Activated CD4-positive, alpha-beta T cell treated with anti-CD3 and anti-CD28 coated beads for 36 hours (primary cell): ENCODE data around the gene RPLP1. TPM values are rescaled to one million over a fixed set of nuclear protein-coding genes. Genes with fewer than 3 reads are reported as not detected.
A peak's percentile ranks its signal among the peaks of the same experiment; 100 is the strongest.

Experiments used
- ATAC-seq: fragments of 200-7000 bp; cut with Tn5 transposase; one replicate; pipeline ENCODE4 v1.10.0; 2021; ENCODE audit warnings: mild to moderate bottlenecking, moderate library complexity
- CTCF ChIA-PET: fragments of 350-600 bp; sonication (Branson Sonifier 250); formaldehyde crosslinking; loops from one replicate; lab custom pipeline; 2021; ENCODE audit warnings: antibody characterized with exemption; lab: Charles Lee
- POLR2A ChIA-PET: fragments of 350-600 bp; sonication (Branson Sonifier 250); formaldehyde crosslinking; loops from one replicate; lab custom pipeline; 2021; ENCODE audit warnings: antibody characterized with exemption, inconsistent platforms; lab: Charles Lee
- DNase-seq: peaks from one replicate; pipeline ENCODE4 v3.0.0-alpha.2; 2020
- H3K27ac Mint-ChIP-seq: one replicate; pipeline ENCODE4 v1.8.0; 2021; ENCODE audit warnings: mixed read lengths
- H3K27me3 Mint-ChIP-seq: one replicate; pipeline ENCODE4 v1.8.0; 2021; ENCODE audit warnings: mixed read lengths
- H3K36me3 Mint-ChIP-seq: one replicate; pipeline ENCODE4 v1.8.0; 2021; ENCODE audit warnings: low read depth, mixed read lengths
- H3K4me1 Mint-ChIP-seq: one replicate; pipeline ENCODE4 v1.8.0; 2021; ENCODE audit warnings: mixed read lengths
- H3K4me3 Mint-ChIP-seq: one replicate; pipeline ENCODE4 v1.8.0; 2021; ENCODE audit warnings: mild to moderate bottlenecking, moderate library complexity, mixed read lengths
- H3K9me3 Mint-ChIP-seq: one replicate; pipeline ENCODE4 v1.8.0; 2021; ENCODE audit warnings: low read depth, mixed read lengths
- intact Hi-C, 2 experiments: fragments of 100-400 bp; cut with DNase I in 1 of 2; cut with micrococcal nuclease in 1 of 2; formaldehyde crosslinking; loops; one replicate each; pipeline versions ENCODE4 v1.14.2 to v1.15.1; 2022 to 2024; cut with DNase I, micrococcal nuclease
- total RNA-seq, 2 experiments: library from RNA; stranded (reverse); gene quantifications; one replicate each; pipeline ENCODE4 v1.2.3, GENCODE V29; 2021

The RPLP1 gene
- total RNA-seq, 2 experiments from 2014 or later = 1,576 to 2,330 TPM

DNA sequence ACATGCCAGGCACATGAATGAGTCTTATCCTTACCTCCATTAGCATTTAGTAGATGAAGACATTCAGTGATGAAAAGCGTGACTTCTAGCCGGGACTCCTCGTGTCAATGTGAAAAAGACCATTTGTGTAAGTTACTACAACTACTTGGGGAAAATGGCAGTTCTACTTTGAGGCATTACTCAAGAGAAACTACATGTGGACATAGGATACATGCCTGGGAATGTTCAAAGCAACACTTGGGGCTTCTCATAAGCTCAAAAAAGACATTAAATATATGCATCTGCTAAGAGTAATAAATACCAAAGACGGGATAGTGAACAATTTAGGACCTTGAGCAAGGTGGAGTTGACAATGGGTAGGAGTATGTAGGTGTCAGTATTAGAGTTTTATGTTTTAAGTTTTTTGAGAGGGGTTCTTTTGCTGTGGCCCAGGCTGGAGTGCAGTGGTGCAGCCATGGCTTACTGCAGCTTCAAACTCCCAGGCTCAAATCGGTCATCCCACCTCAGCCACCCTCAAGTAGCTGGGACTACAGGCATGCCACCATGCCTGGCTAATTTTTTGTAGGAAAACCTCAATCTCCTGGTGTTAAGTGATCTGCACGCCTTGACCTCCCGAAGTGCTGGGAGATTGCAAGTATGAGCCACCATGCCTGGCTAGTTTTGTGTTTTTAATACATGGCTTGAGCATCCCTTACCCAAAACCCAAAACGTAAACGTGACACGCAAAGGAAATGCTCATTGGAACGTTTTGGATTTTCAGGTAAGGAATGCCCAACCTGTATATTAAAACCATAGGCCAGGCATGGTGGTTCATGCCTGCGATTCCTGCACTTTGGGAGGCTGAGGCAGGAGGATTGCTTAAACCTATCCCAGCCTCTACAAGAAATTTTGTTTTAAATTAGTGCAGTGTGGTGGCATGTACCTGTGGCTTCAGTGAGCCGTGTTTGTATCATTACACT is 3.9 kb downstream of the RPLP1 start:
- Mint-ChIP-seq H3K9me3 (no peaks in the 10 kb centered on the region), H3K27ac (peak overlapping the region; percentile 11), H3K4me3 (peak overlapping the region; percentile 91)

GRCh38 chr15:69457304-69458280 is 5.0 kb downstream of the RPLP1 start:
- Mint-ChIP-seq H3K36me3 (peaks cover 56% of the 10 kb centered on the region), H3K27me3 (no peaks in the 10 kb centered on the region), H3K4me1 (peaks cover 31% of the 10 kb centered on the region), H3K4me3 (no peak overlapping the region), H3K9me3 (no peaks in the 10 kb centered on the region), H3K27ac (peak overlapping the region; percentile 61)
- ATAC-seq (no peak), DNase-seq (no peak)
- ChIA-PET CTCF (interaction anchor here (0.8 to 1.9 kb wide), 2 partner anchors 8 to 115 kb away, joined by 5 to 9 read pairs; no protein-coding TSS in a partner anchor), POLR2A (interaction anchor here (1.1 kb wide), 1 partner anchor 11 kb away, joined by 4 read pairs; no protein-coding TSS in a partner anchor)
- intact Hi-C loops = no loop called here

More for the DNA sequence above, 3.9 kb downstream of the RPLP1 start:
- H3K27me3 Mint-ChIP-seq = no peaks in the 10 kb centered on the region
- DNase-seq (no peak), ATAC-seq (no peak)
- POLR2A ChIA-PET = interaction anchor here (0.6 to 1.4 kb wide), 5 partner anchors 13 to 635 kb away, joined by 3 to 4 read pairs (median 3); partner anchors contain the start of gene KIF23
- intact Hi-C loops = no loop called here
- H3K4me1 Mint-ChIP-seq = peaks cover 26% of the 10 kb centered on the region
- CTCF ChIA-PET = interaction anchor here (1.9 kb wide), 1 partner anchor 9 kb away, joined by 9 read pairs; no protein-coding TSS in a partner anchor
- H3K36me3 Mint-ChIP-seq = peaks cover 56% of the 10 kb centered on the region

- peaks cover 39% of the 10 kb centered on the region for H3K4me1 Mint-ChIP-seq
- H3K4me3 Mint-ChIP-seq = no peak overlapping the region
- POLR2A ChIA-PET = no interaction called here
- H3K27me3 Mint-ChIP-seq = no peaks in the 10 kb centered on the region
- intact Hi-C loops = no loop called here
- CTCF ChIA-PET = no interaction called here
- peak overlapping the region; percentile 6 for H3K27ac Mint-ChIP-seq
- peaks cover 44% of the 10 kb centered on the region for H3K36me3 Mint-ChIP-seq
- DNase-seq (no peak), ATAC-seq (no peak)
- no peaks in the 10 kb centered on the region for H3K9me3 Mint-ChIP-seq
Measured at GRCh38 chr15:69459066-69459465, 6.4 kb downstream of the RPLP1 start.

DNA sequence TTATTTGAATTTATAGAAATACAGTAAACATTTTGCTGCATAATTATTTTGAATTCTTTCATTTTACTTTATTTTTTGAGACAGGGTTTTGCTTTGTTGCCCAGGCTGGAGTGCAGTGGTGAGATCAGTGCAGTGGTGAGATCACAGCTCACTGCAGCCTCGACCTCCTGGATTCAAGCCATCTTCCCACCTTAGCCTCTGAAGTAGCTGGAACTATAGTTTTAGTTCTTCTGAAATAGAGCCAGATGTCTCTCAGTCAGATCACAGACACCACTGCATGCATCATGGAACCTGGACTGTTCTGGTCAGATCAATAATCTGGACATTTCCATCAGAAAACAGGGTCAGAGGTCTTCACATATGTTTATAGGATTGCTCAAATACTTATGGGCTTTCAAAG is 7.9 kb downstream of the RPLP1 start:
- ChIA-PET CTCF (no interaction called here), POLR2A (interaction anchor here (0.7 kb wide), 1 partner anchor 287 kb away, joined by 3 read pairs; no protein-coding TSS in a partner anchor)
- Mint-ChIP-seq H3K36me3 (peaks cover 30% of the 10 kb centered on the region), H3K4me3 (no peak overlapping the region), H3K4me1 (peaks cover 27% of the 10 kb centered on the region), H3K27me3 (no peaks in the 10 kb centered on the region), H3K9me3 (no peaks in the 10 kb centered on the region), H3K27ac (peak overlapping the region; percentile 30)
- DNase-seq (no peak), ATAC-seq (no peak)
- intact Hi-C loops = loop anchor here in 1 of 2 experiments (10.0 kb wide), 2 partner anchors 254 to 406 kb away; no protein-coding TSS in a partner anchor

DNA sequence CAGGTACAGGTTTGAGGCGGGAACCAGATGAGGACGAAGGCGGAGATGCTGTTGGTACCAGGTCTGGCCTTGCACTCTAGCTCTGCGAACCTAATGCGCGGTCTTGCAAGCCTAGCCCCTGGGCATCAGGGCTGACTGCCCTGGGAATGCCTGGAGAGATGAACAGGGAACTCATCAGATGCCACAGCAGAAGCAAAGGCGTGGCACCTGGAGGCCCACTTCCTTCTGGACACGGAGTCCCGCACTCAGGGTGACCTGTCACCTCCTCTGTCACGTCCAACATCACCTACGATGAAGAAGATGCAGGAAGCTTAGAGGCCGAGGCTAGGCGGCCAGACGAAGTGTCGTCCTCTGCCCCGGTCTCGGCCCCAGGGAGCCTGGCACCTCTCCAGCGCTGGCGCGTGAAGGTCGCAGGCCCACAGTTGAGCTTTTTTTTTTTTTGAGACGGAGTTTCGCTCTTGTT is 9.4 kb downstream of the RPLP1 start:
- DNase-seq = no peak
- Mint-ChIP-seq H3K27ac (peak overlapping the region; percentile 89), H3K4me1 (peaks cover 24% of the 10 kb centered on the region), H3K9me3 (no peaks in the 10 kb centered on the region), H3K4me3 (peak overlapping the region; percentile 82), H3K36me3 (peaks cover 15% of the 10 kb centered on the region), H3K27me3 (no peaks in the 10 kb centered on the region)
- intact Hi-C loops = loop anchor here (1.0 to 10.0 kb wide), 4 partner anchors 10 to 407 kb away; partner anchors contain the start of gene RPLP1 (in 2 of the 2)
- CTCF ChIA-PET = interaction anchor here (0.5 to 2.3 kb wide), 15 partner anchors 8 to 1059 kb away, joined by 3 to 41 read pairs (median 4); partner anchors contain the start of genes KIF23 and RPLP1
- peak; percentile 6 for ATAC-seq
- POLR2A ChIA-PET = interaction anchor here (0.6 to 3.6 kb wide), 6 partner anchors 9 to 636 kb away, joined by 3 to 43 read pairs (median 6); partner anchors contain the start of genes GLCE, KIF23, RPLP1 and TLE3

GRCh38 chr15:69462493-69463181 is 10.0 kb downstream of the RPLP1 start:
- POLR2A ChIA-PET = interaction anchor here (0.6 to 3.6 kb wide), 9 partner anchors 9 to 1119 kb away, joined by 3 to 43 read pairs (median 5); partner anchors contain the start of genes GLCE, KIF23, RPLP1 and TLE3
- ATAC-seq (peak; percentile 94), DNase-seq (peak; percentile 95)
- intact Hi-C loops = loop anchor here (1.0 to 10.0 kb wide), 4 partner anchors 10 to 408 kb away; partner anchors contain the start of gene RPLP1 (in 2 of the 2)
- Mint-ChIP-seq H3K36me3 (peaks cover 9% of the 10 kb centered on the region), H3K27me3 (no peaks in the 10 kb centered on the region), H3K4me3 (peak overlapping the region; percentile 82), H3K27ac (peak overlapping the region; percentile 89), H3K9me3 (no peaks in the 10 kb centered on the region), H3K4me1 (peaks cover 25% of the 10 kb centered on the region)
- CTCF ChIA-PET = interaction anchor here (0.5 to 2.3 kb wide), 20 partner anchors 8 to 1059 kb away, joined by 3 to 41 read pairs (median 3); partner anchors contain the start of genes KIF23 and RPLP1

- Mint-ChIP-seq H3K4me3 (peak overlapping the region; percentile 82), H3K36me3 (peaks cover 6% of the 10 kb centered on the region), H3K9me3 (no peaks in the 10 kb centered on the region), H3K27me3 (no peaks in the 10 kb centered on the region), H3K27ac (peak overlapping the region; percentile 89), H3K4me1 (peaks cover 30% of the 10 kb centered on the region)
- ATAC-seq = no peak
- ChIA-PET POLR2A (interaction anchor here (0.6 to 3.6 kb wide), 7 partner anchors 10 to 1120 kb away, joined by 4 to 43 read pairs (median 5); partner anchors contain the start of genes GLCE, KIF23, RPLP1 and TLE3), CTCF (interaction anchor here (0.6 to 2.3 kb wide), 14 partner anchors 9 to 495 kb away, joined by 3 to 41 read pairs (median 4); partner anchors contain the start of genes KIF23 and RPLP1)
- no peak for DNase-seq
- intact Hi-C loops = loop anchor here (2.0 to 10.0 kb wide), 3 partner anchors 252 to 408 kb away; no protein-coding TSS in a partner anchor
Measured at GRCh38 chr15:69463182-69463756, 10.7 kb downstream of the RPLP1 start.

DNA sequence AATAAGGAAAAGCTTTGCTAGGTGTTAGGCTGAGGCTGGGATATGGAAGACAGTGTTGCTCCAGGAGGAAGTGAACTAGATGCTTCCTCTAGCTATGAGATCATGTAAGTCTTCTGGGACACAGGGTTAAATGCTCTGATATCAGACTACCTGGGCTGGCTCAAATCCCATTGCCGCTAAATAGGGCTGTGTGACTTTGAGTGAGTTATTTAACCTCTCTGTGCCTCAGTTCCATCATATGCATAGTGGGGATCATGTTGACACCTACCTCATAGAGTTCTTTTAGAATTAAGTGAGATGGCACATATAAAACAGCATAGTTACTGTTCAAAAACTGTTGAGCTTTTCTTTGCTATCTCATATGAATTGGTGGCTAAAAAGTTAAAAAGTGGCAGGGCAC is 12.6 kb downstream of the RPLP1 start:
- intact Hi-C loops = loop anchor here (5.0 to 10.0 kb wide), 5 partner anchors 143 to 1297 kb away; partner anchors contain the start of genes TLE3 (in 1 of the 2) and UACA (in 1 of the 2)
- peaks cover 41% of the 10 kb centered on the region for H3K4me1 Mint-ChIP-seq

DNA sequence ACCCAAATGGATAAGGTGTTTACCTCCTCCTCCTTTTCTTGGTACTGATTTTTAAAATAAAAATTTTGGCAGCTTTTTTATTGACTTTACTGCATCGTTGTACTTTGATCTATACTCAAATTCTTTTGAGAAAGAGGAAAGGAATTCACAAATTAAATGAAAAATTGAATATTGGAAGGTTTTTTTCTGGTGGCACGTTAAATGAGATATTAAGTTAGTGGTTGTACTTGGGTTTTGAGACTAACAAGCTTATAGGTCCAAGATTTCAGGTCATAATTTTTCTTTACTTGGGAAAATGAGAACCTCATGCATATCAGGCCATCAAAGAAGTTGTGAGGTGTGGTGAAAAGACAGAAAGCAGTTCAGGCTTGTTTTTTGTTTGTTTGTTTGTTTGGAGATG is 14.1 kb downstream of the RPLP1 start:
- Mint-ChIP-seq H3K36me3 (no peaks in the 10 kb centered on the region), H3K9me3 (no peaks in the 10 kb centered on the region), H3K27me3 (no peaks in the 10 kb centered on the region), H3K4me1 (peaks cover 38% of the 10 kb centered on the region), H3K27ac (no peak overlapping the region), H3K4me3 (no peak overlapping the region)
- DNase-seq = no peak
- ChIA-PET POLR2A (interaction anchor here (2.7 kb wide), 1 partner anchor 14 kb away, joined by 24 read pairs; the partner anchor contains the start of gene RPLP1), CTCF (interaction anchor here (0.7 to 4.3 kb wide), 8 partner anchors 9 to 484 kb away, joined by 3 to 24 read pairs (median 3); partner anchors contain the start of gene RPLP1)
- no peak for ATAC-seq
- intact Hi-C loops = loop anchor here (5.0 to 10.0 kb wide), 5 partner anchors 144 to 1296 kb away; partner anchors contain the start of genes TLE3 (in 1 of the 2) and UACA (in 1 of the 2)

More for the DNA sequence above, 12.6 kb downstream of the RPLP1 start:
- ChIA-PET CTCF (interaction anchor here (1.2 to 4.3 kb wide), 4 partner anchors 8 to 257 kb away, joined by 3 to 24 read pairs (median 8); partner anchors contain the start of gene RPLP1), POLR2A (interaction anchor here (1.0 kb wide), 1 partner anchor 292 kb away, joined by 3 read pairs; no protein-coding TSS in a partner anchor)
- H3K4me3 Mint-ChIP-seq = no peak overlapping the region
- DNase-seq (no peak), ATAC-seq (no peak)
- no peaks in the 10 kb centered on the region for H3K36me3 Mint-ChIP-seq
- H3K27me3 Mint-ChIP-seq = no peaks in the 10 kb centered on the region
- H3K9me3 Mint-ChIP-seq = no peaks in the 10 kb centered on the region
- H3K27ac Mint-ChIP-seq = no peak overlapping the region
